Sigmoid colon (tissue), 7 donors: ENCODE results near the gene SH2D7. TPM values are rescaled to one million over a fixed set of nuclear protein-coding genes. Genes with fewer than 3 reads are reported as not detected.
A peak's percentile ranks its signal among the peaks of the same experiment; 100 is the strongest.

Experiments used
- DNase-seq: peaks from one replicate; pipeline ENCODE4 v3.0.0-alpha.2; 2019
- H3K27ac ChIP-seq, 4 donors: fragments of 200-600 bp; sonication (generic); one replicate each; pipeline ENCODE4 v1.5.1; 2016 to 2019; ENCODE audit warnings: mild to moderate bottlenecking in 1 of 4
- H3K27me3 ChIP-seq, 3 donors: fragments of 200-600 bp; sonication (generic); one replicate each; pipeline ENCODE4 v1.5.1; 2019; ENCODE audit warnings: mild to moderate bottlenecking in 1 of 3
- H3K36me3 ChIP-seq, 4 donors: fragments of 200-600 bp; sonication (generic); one replicate each; pipeline ENCODE4 v1.5.1; 2016 to 2019
- H3K4me1 ChIP-seq, 4 donors: fragments of 200-600 bp; sonication (generic); one replicate each; pipeline ENCODE4 v1.5.1; 2017 to 2019
- H3K4me3 ChIP-seq, 4 donors: fragments of 200-600 bp; sonication (generic); one replicate each; pipeline ENCODE4 v1.5.1; 2017 to 2019; ENCODE audit warnings: mild to moderate bottlenecking in 2 of 4, moderate library complexity in 1 of 4
- H3K9me3 ChIP-seq, 4 donors: fragments of 200-600 bp in 3 of 4; sonication (generic) in 3 of 4; one replicate each; pipeline versions ENCODE4 v1.5.1 to v1.6.1; 2013 to 2019
- EP300 ChIP-seq, 4 donors: sonication (generic); formaldehyde crosslinking; IDR thresholded peaks; one replicate each; pipeline ENCODE4 v1.6.1; 2017; ENCODE audit warnings: antibody characterized with exemption in 4 of 4
- POLR2A ChIP-seq, 2 donors: fragments of 450-650 bp; IDR thresholded peaks; one replicate each; pipeline ENCODE4 v1.6.1; 2016; ENCODE audit warnings: antibody characterized with exemption in 2 of 2, mild to moderate bottlenecking in 2 of 2, moderate library complexity in 2 of 2
- POLR2AphosphoS5 ChIP-seq, 4 donors: sonication (generic); formaldehyde crosslinking; IDR thresholded peaks; one replicate each; pipeline ENCODE4 v1.6.1; 2017; ENCODE audit warnings: antibody characterized with exemption in 4 of 4
- WGBS, 2 donors: extraction: QIAGEN DNeasy Blood & Tissue Kit; methylation state at CpG; one replicate each; pipeline ENCODE4 v1.1.7; 2013; 5-methylcytosine and 5-hydroxymethylcytosine counted together
- intact Hi-C: fragments of 100-400 bp; cut with DNase I; formaldehyde crosslinking; loops from one replicate; pipeline ENCODE4 v1.15.1; 2023
- polyA plus RNA-seq, 3 donors: library from polyadenylated mRNA; stranded (reverse); fragments of 200-250 nt; gene quantifications; one replicate each; pipeline ENCODE4 v1.2.3, GENCODE V29; 2013
- total RNA-seq, 4 donors: library from RNA; depleted of rRNA; stranded (reverse); fragments of >200 nt; gene quantifications; one replicate each; pipeline ENCODE4 v1.1.0, GENCODE V29; 2016
- TF ChIP-seq, protein P1 (sequence below), 4 experiments: fragments of 450-650 bp in 3 of 4; fragments of 200-600 bp in 1 of 4; IDR thresholded peaks; one replicate each; pipeline ENCODE4 v1.5.1; 2016 to 2019; ENCODE audit warnings: antibody characterized with exemption in 4 of 4, mild to moderate bottlenecking in 3 of 4, moderate library complexity in 2 of 4
- donor health status: healthy with polysubstance abuse.
- donor health status: Bipolar disorder and iron deficiency.
- donor health status: healthy.

The SH2D7 gene
- total and polyA plus RNA-seq, 7 donors: 0.69 to 3.0 (median 2.5) TPM; not detected in 4

DNA sequence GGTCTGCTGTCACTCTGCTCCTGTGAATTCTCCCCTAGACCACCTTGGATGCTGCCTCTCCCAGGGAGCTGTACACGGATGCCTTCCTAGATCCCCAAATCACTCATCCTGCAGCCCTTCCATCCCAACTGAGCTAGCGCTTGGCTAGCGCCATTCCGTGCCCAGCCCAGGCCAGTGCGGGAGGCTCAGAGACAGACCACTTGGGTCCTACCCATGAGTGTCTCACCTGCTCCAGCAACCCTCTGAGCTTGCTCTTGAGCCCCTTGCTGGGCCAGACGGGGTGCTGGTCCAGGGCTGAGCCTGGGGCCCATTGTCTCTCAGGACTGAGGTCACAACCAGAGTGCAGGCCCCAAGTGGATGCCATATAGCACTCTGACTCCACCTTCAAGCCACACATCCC is 17.7 kb downstream of the SH2D7 start:
- no peaks in the 10 kb centered on the region for H3K9me3 ChIP-seq
- peak; percentile 52 for DNase-seq
- intact Hi-C loops: loop anchor here (5.0 to 10.0 kb wide), 2 partner anchors 85 to 312 kb away; no protein-coding TSS in a partner anchor

DNA sequence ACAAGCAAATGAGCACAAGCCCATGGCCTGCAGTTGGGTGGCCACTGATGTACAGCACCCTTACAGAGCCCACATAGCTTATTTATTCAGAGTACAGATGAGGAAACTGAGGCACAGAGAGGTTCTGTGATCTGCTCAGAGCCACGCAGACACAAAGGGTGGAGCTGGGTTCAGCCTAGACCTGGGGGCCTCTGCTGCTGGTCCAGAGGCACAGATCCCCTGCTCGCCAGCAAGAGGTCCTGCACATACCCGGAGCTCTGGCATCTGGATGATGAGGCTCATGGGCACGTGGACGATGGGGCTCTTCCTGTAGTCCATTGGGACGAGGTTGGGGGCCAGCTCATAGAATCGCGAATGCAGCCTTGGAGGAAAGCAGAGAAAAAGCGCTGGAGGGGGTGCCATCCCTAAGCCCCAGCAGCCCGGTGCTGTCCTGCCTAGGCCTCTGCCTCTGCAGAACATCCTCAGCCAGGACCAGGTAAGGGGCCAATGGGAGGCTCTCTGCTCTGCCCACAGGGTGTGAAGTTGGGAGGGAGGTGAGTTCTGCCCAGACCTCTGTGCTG is 18.6 kb downstream of the SH2D7 start:
- Histone ChIP-seq H3K36me3 (no peaks in the 10 kb centered on the region), H3K9me3 (no peaks in the 10 kb centered on the region), H3K4me3 (no peak overlapping the region), H3K4me1 (no peaks in the 10 kb centered on the region), H3K27ac (no peak overlapping the region), H3K27me3 (no peaks in the 10 kb centered on the region)
- WGBS, 2 donors: 94 to 95% methylated on average over 10 of the region's 10 CpGs
- peak; percentile 43 for DNase-seq
- TF ChIP-seq, protein P1, sequence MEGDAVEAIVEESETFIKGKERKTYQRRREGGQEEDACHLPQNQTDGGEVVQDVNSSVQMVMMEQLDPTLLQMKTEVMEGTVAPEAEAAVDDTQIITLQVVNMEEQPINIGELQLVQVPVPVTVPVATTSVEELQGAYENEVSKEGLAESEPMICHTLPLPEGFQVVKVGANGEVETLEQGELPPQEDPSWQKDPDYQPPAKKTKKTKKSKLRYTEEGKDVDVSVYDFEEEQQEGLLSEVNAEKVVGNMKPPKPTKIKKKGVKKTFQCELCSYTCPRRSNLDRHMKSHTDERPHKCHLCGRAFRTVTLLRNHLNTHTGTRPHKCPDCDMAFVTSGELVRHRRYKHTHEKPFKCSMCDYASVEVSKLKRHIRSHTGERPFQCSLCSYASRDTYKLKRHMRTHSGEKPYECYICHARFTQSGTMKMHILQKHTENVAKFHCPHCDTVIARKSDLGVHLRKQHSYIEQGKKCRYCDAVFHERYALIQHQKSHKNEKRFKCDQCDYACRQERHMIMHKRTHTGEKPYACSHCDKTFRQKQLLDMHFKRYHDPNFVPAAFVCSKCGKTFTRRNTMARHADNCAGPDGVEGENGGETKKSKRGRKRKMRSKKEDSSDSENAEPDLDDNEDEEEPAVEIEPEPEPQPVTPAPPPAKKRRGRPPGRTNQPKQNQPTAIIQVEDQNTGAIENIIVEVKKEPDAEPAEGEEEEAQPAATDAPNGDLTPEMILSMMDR (IDR thresholded peaks at IDR 0.05): no peak
- no peak for TF ChIP-seq POLR2AphosphoS5 (IDR thresholded peaks at IDR 0.05)
- TF ChIP-seq POLR2A (IDR thresholded peaks at IDR 0.05): no peak
- TF ChIP-seq EP300 (IDR thresholded peaks at IDR 0.05): no peak
- intact Hi-C loops: loop anchor here (5.0 to 10.0 kb wide), 2 partner anchors 84 to 311 kb away; no protein-coding TSS in a partner anchor

More for the DNA sequence above, 17.7 kb downstream of the SH2D7 start:
- no peak for TF ChIP-seq POLR2A (IDR thresholded peaks at IDR 0.05)
- no peak for TF ChIP-seq POLR2AphosphoS5 (IDR thresholded peaks at IDR 0.05)
- TF ChIP-seq, protein P1 (IDR thresholded peaks at IDR 0.05): no peak
- no peak for TF ChIP-seq EP300 (IDR thresholded peaks at IDR 0.05)
- H3K27me3 ChIP-seq: no peaks in the 10 kb centered on the region
- WGBS, 2 donors: 93 to 95% methylated on average over 6 of the region's 6 CpGs
- no peak overlapping the region for H3K27ac ChIP-seq
- no peak overlapping the region for H3K4me3 ChIP-seq
- no peaks in the 10 kb centered on the region for H3K4me1 ChIP-seq
- H3K36me3 ChIP-seq: no peaks in the 10 kb centered on the region

DNA sequence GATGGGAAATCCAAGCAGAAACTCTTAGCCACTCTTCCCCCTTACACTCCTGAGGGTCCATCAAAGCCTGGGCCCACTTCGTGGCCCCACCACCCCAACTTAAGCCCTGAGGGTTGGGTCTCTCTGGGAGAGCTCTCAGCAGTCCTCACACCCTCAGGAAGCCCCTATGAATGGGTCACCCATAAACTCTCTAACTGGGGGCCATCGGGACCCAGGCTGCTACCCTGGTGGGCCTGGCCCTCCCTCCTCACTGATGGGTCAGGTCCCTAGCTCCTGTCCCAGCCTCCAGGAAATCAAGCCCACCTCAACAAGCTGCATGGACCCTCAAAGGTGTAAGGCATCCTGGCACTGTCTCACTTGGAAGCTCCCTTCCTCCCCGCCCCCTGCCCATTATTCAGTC is 19.4 kb downstream of the SH2D7 start:
- Histone ChIP-seq H3K9me3 (no peaks in the 10 kb centered on the region), H3K4me3 (no peak overlapping the region), H3K27ac (no peak overlapping the region), H3K27me3 (no peaks in the 10 kb centered on the region), H3K4me1 (no peaks in the 10 kb centered on the region), H3K36me3 (no peaks in the 10 kb centered on the region)
- intact Hi-C loops: loop anchor here (5.0 to 10.0 kb wide), 2 partner anchors 83 to 311 kb away; no protein-coding TSS in a partner anchor
- 91% methylated on average over 3 of the region's 3 CpGs for WGBS, 2 donors
- DNase-seq: peak; percentile 47
- TF ChIP-seq, protein P1 (IDR thresholded peaks at IDR 0.05): no peak
- no peak for TF ChIP-seq POLR2A (IDR thresholded peaks at IDR 0.05)
- no peak for TF ChIP-seq EP300 (IDR thresholded peaks at IDR 0.05)
- TF ChIP-seq POLR2AphosphoS5 (IDR thresholded peaks at IDR 0.05): no peak

DNA sequence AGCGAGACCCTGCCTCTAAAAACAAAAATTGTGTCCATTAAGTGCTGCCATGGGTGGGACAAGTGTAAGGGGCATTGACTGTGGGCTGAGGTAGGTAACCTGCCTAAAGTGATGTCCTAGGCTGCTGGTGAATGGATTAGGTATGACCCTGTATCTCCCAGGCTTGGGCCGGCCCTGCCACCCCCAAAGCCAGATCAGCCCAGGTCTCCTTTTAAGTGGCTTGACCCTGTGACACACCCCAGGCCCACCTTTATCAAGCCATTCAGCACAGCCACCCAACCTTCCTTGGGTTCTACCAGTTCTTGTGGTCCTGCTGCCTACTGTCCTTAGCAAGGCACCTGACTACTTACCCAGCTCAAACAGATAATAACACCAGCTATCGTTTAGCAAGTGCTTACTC is 20.2 kb downstream of the SH2D7 start:
- H3K4me3 ChIP-seq: no peak overlapping the region
- no peak overlapping the region for H3K27ac ChIP-seq
- no peaks in the 10 kb centered on the region for H3K27me3 ChIP-seq
- H3K4me1 ChIP-seq: no peaks in the 10 kb centered on the region
- no peaks in the 10 kb centered on the region for H3K36me3 ChIP-seq
- intact Hi-C loops: loop anchor here (5.0 to 10.0 kb wide), 2 partner anchors 82 to 310 kb away; no protein-coding TSS in a partner anchor
- WGBS, 2 donors: 71 to 84% methylated on average over 3 of the region's 3 CpGs
- DNase-seq: peak; percentile 35
- TF ChIP-seq EP300 (IDR thresholded peaks at IDR 0.05) (no peak), POLR2A (IDR thresholded peaks at IDR 0.05) (no peak), POLR2AphosphoS5 (IDR thresholded peaks at IDR 0.05) (no peak)
- TF ChIP-seq, protein P1 (IDR thresholded peaks at IDR 0.05): no peak
- no peaks in the 10 kb centered on the region for H3K9me3 ChIP-seq
